ENCODE measurements around the gene MSANTD3.

MSANTD3 gene

GRCh38 chr9:100466829-100467221 is 39.9 kb downstream of the MSANTD3 start:
- no peak for DNase-seq

- DNase-seq: no peak
Observed at GRCh38 chr9:100468041-100468440, 41.1 kb downstream of the MSANTD3 start.

DNA sequence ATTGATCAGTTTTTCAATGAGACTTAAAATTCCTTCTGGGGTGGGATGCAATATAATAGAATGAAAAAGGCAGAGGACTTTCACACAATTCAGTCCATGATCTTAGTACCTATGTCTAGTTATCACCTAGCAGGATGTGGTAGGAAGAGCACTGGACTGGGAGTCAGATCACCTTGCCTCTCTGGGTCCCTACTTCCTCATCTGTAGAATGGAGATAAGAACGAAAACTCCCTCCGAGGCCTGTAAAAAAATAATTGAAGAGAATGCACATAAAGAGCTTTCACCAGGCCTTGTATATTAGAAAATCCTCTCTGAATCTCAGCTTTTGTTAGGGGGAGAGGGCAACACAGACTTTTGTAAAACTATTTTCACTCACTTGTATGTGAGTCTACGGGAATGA is 45.3 kb downstream of the MSANTD3 start:
- no peak for DNase-seq

DNA sequence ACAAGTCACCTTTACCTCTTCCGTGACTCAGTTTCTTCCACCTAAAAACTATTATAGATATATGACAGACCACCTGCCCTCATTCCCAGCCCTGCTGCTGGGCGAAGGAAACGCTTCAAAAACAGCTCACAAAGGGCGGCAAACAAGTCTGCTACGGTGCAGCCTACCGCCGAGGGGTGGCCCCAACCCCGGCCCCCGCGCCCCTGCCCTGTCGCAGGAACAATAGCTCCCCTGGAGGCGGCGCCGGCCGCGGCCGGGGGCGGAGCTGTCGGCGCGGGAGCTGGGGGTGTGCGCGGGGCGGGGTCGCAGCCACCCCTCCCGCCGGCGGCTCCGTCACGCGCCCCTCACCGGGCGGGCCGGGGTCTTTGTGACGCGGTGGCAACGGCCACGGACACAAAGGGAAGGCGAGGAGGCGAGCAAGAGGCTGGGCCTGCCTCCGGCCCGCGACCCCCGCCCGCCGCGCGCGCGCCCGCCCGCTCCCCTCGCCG is 45.9 kb downstream of the MSANTD3 start, which contains the start of gene TMEFF1:
Gene TMEFF1, plus strand, starts transcription at position 362 of the 488 bp plus-strand sequence. CDS start 396 bp downstream, outside the sequence.
- peak; percentile 24 for DNase-seq

DNA sequence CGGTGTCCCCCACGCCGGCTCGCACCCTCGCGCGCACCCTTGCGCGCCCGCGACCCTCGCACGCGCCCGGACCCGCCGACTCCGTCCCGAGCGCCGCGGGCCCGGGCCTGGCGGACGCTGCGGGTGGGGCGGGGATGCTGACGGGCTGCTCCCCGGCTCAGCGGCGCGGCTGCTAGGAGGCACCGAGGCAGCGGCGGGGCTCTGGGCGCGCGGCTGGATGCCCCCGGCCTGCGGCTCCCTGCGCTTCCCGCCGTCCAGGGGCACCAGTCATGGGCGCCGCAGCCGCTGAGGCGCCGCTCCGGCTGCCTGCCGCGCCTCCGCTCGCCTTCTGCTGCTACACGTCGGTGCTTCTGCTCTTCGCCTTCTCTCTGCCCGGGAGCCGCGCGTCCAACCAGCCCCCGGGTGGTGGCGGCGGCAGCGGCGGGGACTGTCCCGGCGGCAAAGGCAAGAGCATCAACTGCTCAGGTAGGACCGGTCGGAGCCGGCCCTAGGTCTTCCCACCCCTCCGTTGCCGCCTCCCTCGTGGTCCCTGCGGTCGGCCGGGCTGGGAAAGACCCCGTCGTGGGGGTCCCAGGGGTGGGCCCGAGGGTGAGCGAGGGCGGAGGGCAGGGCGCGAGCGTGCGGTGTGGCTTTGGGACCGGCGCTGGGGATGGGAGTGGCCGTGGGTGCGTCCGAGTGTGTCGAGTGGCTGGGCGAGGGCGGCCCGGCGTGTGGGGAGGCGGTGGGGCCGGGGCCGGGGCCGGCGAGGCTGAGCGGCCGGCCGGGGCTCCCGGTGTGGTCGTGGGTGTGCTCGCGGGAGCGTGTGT is 46.5 kb downstream of the MSANTD3 start:
- DNase-seq: peak; percentile 4

DNA sequence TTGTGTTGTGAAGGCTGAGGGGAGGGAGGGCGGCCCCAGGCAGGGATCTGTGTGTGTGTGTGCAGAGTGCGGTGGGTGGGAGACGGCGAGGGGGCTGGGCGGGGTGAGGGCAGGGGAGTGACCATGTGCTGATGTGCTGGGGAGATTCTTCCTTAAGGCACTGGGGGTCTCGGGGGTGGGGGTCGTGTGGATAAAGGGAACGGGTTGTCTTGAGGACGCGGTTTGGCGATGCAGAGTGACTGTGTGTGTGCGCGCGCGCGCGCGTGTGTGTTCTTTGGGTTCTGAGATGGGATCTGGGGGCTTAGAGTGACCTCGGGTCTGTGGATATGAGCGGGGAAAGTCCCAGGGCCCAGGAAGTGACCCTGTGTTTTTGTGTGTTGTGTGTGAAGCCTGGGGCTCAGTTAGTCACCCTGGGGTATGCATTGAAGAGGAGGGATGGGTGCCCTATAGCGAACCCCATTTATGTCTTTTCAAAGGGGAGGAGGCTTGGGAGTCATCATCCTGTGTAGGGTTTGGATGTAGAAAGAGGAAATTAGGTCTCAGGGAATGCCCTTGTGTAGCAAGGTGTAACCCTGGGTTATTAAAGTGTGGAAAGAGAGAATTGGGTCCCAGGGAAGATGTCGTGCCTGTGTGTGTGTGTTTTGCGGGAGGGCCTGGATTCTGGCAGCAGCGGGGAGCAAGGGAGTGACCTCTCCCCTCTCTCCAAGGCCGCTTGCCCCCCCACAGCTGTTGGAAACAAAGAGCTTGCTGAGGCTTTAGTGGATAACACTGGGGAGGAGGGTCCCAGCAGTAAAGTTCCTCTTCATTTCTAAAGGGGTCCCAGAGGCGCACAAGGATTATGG is 47.4 kb downstream of the MSANTD3 start:
- DNase-seq: no peak

DNA sequence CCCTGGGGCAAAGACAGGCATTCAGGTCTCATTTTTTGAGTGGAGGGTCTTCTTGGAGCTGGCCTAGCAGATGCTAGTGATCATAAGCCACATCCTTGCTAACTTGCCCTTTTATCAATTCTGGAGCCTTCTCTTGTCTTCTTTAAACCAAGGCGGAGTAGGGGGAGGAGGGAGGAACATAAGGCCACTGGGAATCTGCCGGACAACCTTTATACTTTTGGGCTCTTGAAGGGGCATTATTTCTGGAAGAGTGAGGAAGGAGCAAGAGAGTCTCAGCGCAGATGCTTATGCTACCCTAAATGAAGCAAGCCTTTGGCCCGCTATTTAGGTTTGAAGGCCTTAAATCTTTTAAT is 48.0 kb downstream of the MSANTD3 start:
- no peak for DNase-seq

DNA sequence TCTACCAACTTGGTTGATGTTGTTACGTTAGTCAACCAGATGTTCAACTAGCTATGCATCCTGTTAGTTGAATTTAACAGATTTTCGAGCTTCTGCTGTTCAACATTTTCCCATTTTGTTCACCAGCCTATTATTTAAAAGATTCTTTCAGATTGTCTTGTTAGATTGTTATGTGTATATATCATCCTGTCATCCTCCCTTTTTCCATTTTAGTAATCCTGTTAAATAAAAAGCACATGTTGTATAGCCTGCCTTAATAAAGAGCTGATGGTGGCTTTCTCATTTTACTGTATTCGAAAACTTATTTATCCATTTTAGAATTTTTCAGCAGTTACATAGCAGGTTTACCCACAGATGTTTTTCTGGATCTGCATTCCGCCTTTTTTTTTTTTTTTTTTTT is 50.3 kb downstream of the MSANTD3 start:
- no peak for DNase-seq

GRCh38 chr9:100478192-100478591 is 51.2 kb downstream of the MSANTD3 start:
- DNase-seq: no peak

DNA sequence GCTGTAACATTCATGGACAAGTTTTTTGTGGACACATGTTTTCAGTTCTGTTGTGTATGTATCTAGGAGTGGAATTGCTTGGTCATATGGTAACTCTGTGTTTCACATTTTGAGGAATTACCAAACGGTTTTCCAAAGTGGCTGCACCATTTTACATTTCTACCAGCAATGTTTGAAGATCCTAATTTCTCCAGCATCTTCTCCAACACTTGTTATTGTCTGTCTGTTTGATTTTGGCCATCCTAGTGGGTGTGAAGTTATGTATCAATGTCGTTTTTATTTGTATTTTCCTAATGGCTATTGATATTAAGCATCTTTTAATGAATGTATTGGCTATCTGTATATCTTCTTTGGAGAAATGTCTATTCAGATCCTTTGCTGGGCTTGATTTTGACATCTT is 52.9 kb downstream of the MSANTD3 start:
- DNase-seq: no peak

DNA sequence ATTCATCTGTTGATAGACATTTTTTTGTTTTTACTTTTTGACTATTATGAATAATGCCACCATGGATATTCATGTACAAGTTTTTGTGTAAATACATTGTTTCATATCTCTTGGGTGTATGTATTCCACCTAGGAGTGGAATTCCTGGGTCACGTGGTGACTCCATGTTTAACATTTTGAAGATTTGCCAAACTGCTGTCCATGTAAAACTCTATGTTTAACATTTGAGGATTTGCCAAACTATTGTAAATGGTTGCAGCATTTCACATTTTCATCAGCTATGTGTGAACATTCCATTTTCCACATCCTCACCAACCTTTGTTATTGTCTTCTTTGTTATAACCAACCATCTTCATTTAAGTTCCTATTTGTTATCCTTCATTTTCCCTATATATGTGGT is 58.3 kb downstream of the MSANTD3 start:
- DNase-seq: no peak

- no peak for DNase-seq
Observed at GRCh38 chr9:100486479-100487176, 59.7 kb downstream of the MSANTD3 start.

GRCh38 chr9:100488177-100488576 is 61.2 kb downstream of the MSANTD3 start:
- DNase-seq: no peak

DNA sequence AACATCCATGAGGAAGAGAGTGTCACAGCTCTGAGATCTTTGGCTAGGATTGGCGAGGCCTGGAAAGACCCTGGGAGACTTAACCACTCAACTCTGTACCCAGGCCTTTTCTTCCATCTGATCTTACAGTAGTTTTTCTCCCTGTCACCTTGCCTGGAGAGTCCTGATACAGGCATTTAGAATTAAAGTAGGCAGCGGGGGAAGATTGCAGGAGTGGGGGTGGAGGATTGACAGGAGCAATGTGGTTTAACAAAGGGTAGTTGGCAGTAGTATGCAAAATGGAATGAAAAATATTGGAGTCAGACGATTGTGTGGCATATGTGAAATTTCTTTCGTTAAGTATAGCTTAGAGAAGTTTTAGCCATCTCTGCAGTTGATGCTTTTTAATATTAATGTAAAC is 62.9 kb downstream of the MSANTD3 start:
- no peak for DNase-seq

DNA sequence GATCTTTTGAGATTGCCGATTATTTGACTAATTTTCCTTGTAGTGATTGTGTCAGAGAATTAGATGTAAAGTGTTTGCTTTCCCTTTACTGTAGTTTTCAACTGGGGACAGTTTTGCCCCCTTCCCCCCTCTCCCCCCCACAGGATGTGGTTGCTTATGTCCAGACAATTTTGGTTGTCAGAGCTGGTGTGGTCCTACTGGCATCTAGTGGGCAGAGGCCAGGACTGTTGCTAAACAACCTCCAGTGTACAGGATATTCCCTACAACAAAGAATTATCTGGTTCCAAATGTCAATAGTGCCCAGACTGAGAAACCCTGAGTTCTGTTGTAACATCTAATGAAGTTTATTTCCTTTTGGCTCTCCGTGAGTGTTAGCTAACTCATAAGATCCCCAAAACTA is 66.0 kb downstream of the MSANTD3 start:
- DNase-seq: no peak

DNA sequence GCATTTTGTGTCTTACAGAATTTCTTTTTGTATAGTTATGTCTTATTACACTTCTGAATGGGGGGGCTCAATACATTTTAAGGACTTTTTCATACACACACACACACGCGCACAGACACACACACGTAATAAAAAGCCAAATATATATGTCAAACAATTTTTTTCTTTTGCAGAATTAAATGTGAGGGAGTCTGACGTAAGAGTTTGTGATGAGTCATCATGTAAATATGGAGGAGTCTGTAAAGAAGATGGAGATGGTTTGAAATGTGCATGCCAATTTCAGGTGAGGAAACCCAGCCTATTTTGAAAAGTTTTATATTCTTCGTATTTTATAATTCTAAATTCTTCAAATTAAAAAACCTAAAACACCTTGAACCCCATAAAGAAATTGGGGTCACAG is 71.6 kb downstream of the MSANTD3 start:
- no peak for DNase-seq

DNA sequence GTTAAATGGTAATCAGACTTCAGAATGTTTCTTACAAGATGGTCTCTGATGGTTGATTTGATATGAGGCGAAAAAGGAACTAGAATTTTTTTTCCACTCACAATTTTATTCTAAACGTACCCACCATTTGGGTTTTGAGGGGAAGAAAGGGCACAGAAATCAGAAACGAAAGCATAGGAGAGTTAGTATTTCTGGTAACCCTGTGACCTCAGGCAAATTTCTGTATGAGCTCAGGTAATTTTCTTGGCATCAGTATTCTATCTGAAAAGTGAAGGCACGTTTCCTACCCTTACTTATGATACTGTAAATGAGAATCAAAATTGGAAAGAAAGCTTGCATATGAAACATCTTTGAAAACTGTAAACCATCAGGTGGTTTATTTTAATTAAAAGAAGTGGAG is 72.5 kb downstream of the MSANTD3 start:
- no peak for DNase-seq

- no peak for DNase-seq
Observed at GRCh38 chr9:100499866-100500265, 72.9 kb downstream of the MSANTD3 start.

All from activated gamma-delta T cell treated with Interleukin-2 at 50 U/mL for 16 hours (primary cell).